Activated B cell treated with CpG ODN at 0.5 μM for 24 hours (primary cell): ENCODE results near the gene GPR143. TPM values are rescaled to one million over a fixed set of nuclear protein-coding genes. Genes with fewer than 3 reads are reported as not detected.

ENCODE experiments used
- ATAC-seq: fragments of 200-7000 bp; cut with Tn5 transposase; one replicate; pipeline ENCODE4 v1.10.0; 2021; ENCODE audit warnings: low read depth, mild to moderate bottlenecking, moderate library complexity
- CTCF ChIA-PET: fragments of 350-600 bp; sonication (Branson Sonifier 250); formaldehyde crosslinking; loops from one replicate; lab custom pipeline; 2021; ENCODE audit warnings: antibody characterized with exemption; lab: Charles Lee
- POLR2A ChIA-PET: fragments of 350-600 bp; sonication (Branson Sonifier 250); formaldehyde crosslinking; loops from one replicate; lab custom pipeline; 2021; ENCODE audit warnings: antibody characterized with exemption; lab: Charles Lee
- DNase-seq: peaks from one replicate; pipeline ENCODE4 v3.0.0; 2022
- H3K27ac Mint-ChIP-seq: one replicate; pipeline ENCODE4 v1.8.0; 2020; ENCODE audit warnings: mixed read lengths
- H3K27me3 Mint-ChIP-seq: one replicate; pipeline ENCODE4 v1.8.0; 2021; ENCODE audit warnings: mixed read lengths
- H3K36me3 Mint-ChIP-seq: one replicate; pipeline ENCODE4 v1.8.0; 2021; ENCODE audit warnings: low read depth, mixed read lengths
- H3K4me1 Mint-ChIP-seq: one replicate; pipeline ENCODE4 v1.8.0; 2021; ENCODE audit warnings: mixed read lengths
- H3K4me3 Mint-ChIP-seq: one replicate; pipeline ENCODE4 v1.8.0; 2020; ENCODE audit warnings: mild to moderate bottlenecking, mixed read lengths
- H3K9me3 Mint-ChIP-seq: one replicate; pipeline ENCODE4 v1.8.0; 2020; ENCODE audit warnings: mixed read lengths
- CTCF ChIP-seq: fragments of 200-600 bp; IDR thresholded peaks from one replicate; pipeline ENCODE4 v1.8.0; 2022; ENCODE audit warnings: antibody characterized with exemption, mild to moderate bottlenecking
- intact Hi-C: fragments of 100-400 bp; cut with micrococcal nuclease; formaldehyde crosslinking; loops from one replicate; pipeline ENCODE4 v1.15.1; 2024
- total RNA-seq: library from RNA; stranded (reverse); gene quantifications from 2 replicates; pipeline ENCODE4 v1.2.3, GENCODE V29; 2022

GPR143 gene
- total RNA-seq, 1 donor from 2014 or later: not detected

GRCh38 chrX:9738151-9738550 is 27.5 kb downstream of the GPR143 start:
- Mint-ChIP-seq H3K27me3 (peaks cover 2% of the 10 kb centered on the region), H3K27ac (no peak overlapping the region), H3K9me3 (no peaks in the 10 kb centered on the region), H3K4me1 (no peaks in the 10 kb centered on the region), H3K36me3 (no peaks in the 10 kb centered on the region), H3K4me3 (no peak overlapping the region)
- no peak for DNase-seq
- ChIA-PET CTCF (no interaction called here), POLR2A (no interaction called here)
- intact Hi-C loops: no loop called here
- no peak for ATAC-seq
- no peak for TF ChIP-seq CTCF

DNA sequence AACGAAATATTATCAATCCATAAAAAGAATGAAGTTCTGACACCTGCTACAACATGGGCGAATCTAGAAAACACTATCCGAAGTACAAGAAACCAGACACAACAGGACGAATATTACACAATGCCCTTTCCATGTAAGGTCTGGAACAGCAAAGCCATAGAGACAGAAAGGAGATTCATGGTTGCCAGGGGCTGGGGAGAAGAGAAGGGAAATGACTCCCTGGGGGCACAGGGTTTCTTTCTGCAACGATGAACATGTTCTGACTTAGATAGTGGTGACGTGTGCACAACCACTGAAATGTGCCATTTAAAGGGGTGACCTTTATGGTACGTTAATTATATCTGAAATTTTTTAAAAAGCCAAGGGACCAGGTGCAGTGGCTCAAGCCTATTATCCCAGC is 28.3 kb downstream of the GPR143 start:
- Mint-ChIP-seq H3K27me3 (peaks cover 2% of the 10 kb centered on the region), H3K36me3 (no peaks in the 10 kb centered on the region), H3K4me1 (no peaks in the 10 kb centered on the region), H3K27ac (no peak overlapping the region), H3K4me3 (no peak overlapping the region), H3K9me3 (no peaks in the 10 kb centered on the region)
- CTCF ChIA-PET: no interaction called here
- DNase-seq (no peak), ATAC-seq (no peak)
- POLR2A ChIA-PET: no interaction called here
- TF ChIP-seq CTCF: no peak
- intact Hi-C loops: no loop called here

DNA sequence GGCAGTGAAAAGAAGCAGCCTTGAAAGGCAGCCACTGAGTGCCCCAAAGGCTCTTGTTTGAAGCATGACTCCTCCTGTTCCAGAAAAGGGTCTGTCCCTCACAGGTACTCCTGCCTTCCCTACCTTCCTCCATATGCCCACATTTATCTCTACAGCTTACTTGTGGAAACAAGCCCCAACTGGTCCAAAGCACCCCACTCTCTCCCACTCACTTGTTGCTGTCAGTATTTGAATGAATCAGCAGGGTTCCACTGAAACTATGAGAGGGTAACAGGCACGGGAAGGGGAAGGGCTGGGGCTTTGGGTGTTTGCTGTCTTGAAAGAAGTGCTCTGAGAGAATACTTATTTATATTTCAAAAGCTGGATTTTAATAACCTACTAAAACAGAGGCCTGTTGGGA is 34.9 kb downstream of the GPR143 start:
- CTCF ChIA-PET: no interaction called here
- Mint-ChIP-seq H3K36me3 (no peaks in the 10 kb centered on the region), H3K27me3 (no peaks in the 10 kb centered on the region), H3K4me1 (no peaks in the 10 kb centered on the region), H3K9me3 (peaks cover 8% of the 10 kb centered on the region), H3K4me3 (no peak overlapping the region), H3K27ac (no peak overlapping the region)
- TF ChIP-seq CTCF: no peak
- intact Hi-C loops: no loop called here
- DNase-seq: no peak
- POLR2A ChIA-PET: no interaction called here
- no peak for ATAC-seq

DNA sequence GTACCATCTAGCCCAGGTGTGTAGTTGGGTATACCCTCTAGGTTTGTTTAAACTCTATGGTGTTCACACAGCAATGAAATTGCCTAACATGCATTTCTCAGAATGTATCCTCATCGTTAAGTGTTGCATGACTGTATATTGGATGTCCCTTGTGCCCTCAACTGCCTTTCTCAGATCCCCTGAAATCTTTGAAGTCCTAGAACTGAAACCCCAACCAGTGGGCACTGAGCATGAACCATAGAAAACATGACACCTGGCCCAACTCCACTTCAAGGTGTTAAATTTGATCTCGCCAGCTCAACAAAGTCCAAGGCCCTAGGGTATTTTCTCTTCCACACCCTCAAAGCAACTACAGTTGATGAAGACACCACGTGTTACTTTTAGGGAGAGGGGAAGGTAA is 35.6 kb downstream of the GPR143 start:
- intact Hi-C loops: no loop called here
- TF ChIP-seq CTCF: no peak
- Mint-ChIP-seq H3K27ac (no peak overlapping the region), H3K4me1 (no peaks in the 10 kb centered on the region), H3K36me3 (no peaks in the 10 kb centered on the region), H3K27me3 (no peaks in the 10 kb centered on the region), H3K4me3 (no peak overlapping the region), H3K9me3 (peaks cover 8% of the 10 kb centered on the region)
- POLR2A ChIA-PET: no interaction called here
- DNase-seq: no peak
- CTCF ChIA-PET: no interaction called here
- ATAC-seq: no peak

DNA sequence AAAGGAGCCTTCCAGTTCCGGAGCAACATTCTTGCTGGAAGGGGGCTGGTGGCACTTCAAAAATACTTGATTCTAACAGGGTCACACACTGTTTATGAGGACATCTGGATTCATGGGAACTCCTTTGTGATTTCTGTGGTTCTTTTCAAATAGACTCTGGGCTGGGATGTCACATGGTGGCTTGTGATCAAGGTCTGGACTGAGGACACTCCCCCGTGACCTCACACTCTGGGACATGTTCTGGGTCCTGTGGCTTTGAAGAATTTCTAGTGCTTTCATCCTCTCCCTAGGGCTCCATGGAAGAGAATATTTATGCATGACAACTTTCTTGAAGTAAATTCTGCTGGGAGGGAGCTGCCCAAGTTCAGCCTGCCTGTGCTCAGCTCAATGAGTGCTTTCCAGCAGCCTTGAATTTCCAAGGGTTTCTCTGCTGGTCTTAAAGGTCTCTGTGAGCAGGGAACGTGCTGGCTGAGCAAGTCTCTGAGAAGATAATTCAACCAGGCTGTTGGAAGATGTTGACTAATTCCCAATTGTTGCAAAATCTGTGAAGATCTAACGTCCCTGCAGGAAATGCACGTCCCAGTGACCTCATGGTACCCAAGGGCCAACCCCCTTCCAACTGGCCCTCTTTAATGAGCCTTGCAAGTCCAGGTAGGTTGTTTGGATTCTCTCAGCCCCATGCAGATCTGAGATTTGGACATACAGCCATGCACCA is 36.3 kb downstream of the GPR143 start:
- H3K9me3 Mint-ChIP-seq: peaks cover 8% of the 10 kb centered on the region
- no peak for TF ChIP-seq CTCF
- ATAC-seq (no peak), DNase-seq (no peak)
- H3K27me3 Mint-ChIP-seq: no peaks in the 10 kb centered on the region
- H3K4me3 Mint-ChIP-seq: no peak overlapping the region
- ChIA-PET POLR2A (no interaction called here), CTCF (no interaction called here)
- no peak overlapping the region for H3K27ac Mint-ChIP-seq
- intact Hi-C loops: no loop called here
- H3K36me3 Mint-ChIP-seq: no peaks in the 10 kb centered on the region
- H3K4me1 Mint-ChIP-seq: no peaks in the 10 kb centered on the region
